KMS-11 (cell line): ENCODE data around the gene ADGRD1.

ENCODE experiments used
- H2AFZ ChIP-seq: fragments of 200-600 bp; sonication (generic); 2 replicates; pipeline ENCODE4 v1.6.1; 2016; ENCODE audit warnings: antibody characterized with exemption, mixed run types, low read depth
- H3K27ac ChIP-seq: fragments of 200-600 bp; sonication (generic); 2 replicates; pipeline ENCODE4 v1.6.1; 2016; ENCODE audit warnings: mild to moderate bottlenecking, mixed run types
- H3K27me3 ChIP-seq: fragments of 200-600 bp; sonication (generic); 2 replicates; pipeline ENCODE4 v1.6.1; 2017; ENCODE audit warnings: mild to moderate bottlenecking, low read depth, mixed run types, moderate library complexity; ENCODE audit not compliant: insufficient read depth
- H3K36me3 ChIP-seq: fragments of 200-600 bp; sonication (generic); 2 replicates; pipeline ENCODE4 v1.6.1; 2017; ENCODE audit warnings: mild to moderate bottlenecking, mixed run types; ENCODE audit not compliant: insufficient read depth
- H3K4me1 ChIP-seq: fragments of 200-600 bp; sonication (generic); 2 replicates; pipeline ENCODE4 v1.6.1; 2016; ENCODE audit warnings: mild to moderate bottlenecking, low read depth, mixed run types; ENCODE audit not compliant: poor library complexity, severe bottlenecking
- H3K4me2 ChIP-seq: fragments of 200-600 bp; sonication (generic); 2 replicates; pipeline ENCODE4 v1.7.0; 2016; ENCODE audit warnings: mild to moderate bottlenecking, mixed run types
- H3K4me3 ChIP-seq: fragments of 200-600 bp; sonication (generic); IDR thresholded peaks from 2 replicates; pipeline ENCODE4 v1.6.1; 2017; ENCODE audit warnings: low read depth, low read length, mixed read lengths; ENCODE audit not compliant: insufficient read depth
- H3K79me2 ChIP-seq: fragments of 200-600 bp; sonication (generic); 2 replicates; pipeline ENCODE4 v1.6.1; 2016; ENCODE audit warnings: low read depth, mixed run types; ENCODE audit not compliant: insufficient read depth
- H3K9ac ChIP-seq: fragments of 200-600 bp; sonication (generic); 2 replicates; pipeline ENCODE4 v1.6.1; 2016; ENCODE audit warnings: mild to moderate bottlenecking, mixed run types
- H4K20me1 ChIP-seq: fragments of 200-600 bp; sonication (generic); 2 replicates; pipeline ENCODE4 v1.6.1; 2016; ENCODE audit warnings: mild to moderate bottlenecking, mixed run types; ENCODE audit not compliant: insufficient read depth
- CTCF ChIP-seq: fragments of 200-600 bp; sonication (generic); conservative IDR thresholded peaks from 2 replicates; pipeline ENCODE4 v1.6.1; 2017; ENCODE audit warnings: low read depth, mild to moderate bottlenecking, antibody characterized with exemption, low read length, moderate library complexity, mixed read lengths

ADGRD1 gene

GRCh38 chr12:131020326-131021153, 66.8 kb downstream of the ADGRD1 start:
- no peak overlapping the region for H3K9ac ChIP-seq
- H3K4me2 ChIP-seq, result no peak overlapping the region
- H3K27ac ChIP-seq, result no peak overlapping the region
- no peak overlapping the region for H2AFZ ChIP-seq
- H3K4me1 ChIP-seq, result no peaks in the 10 kb centered on the region
- no peaks in the 10 kb centered on the region for H4K20me1 ChIP-seq
- H3K36me3 ChIP-seq, result no peaks in the 10 kb centered on the region
- no peak overlapping the region for H3K4me3 ChIP-seq
- no peaks in the 10 kb centered on the region for H3K27me3 ChIP-seq
- TF ChIP-seq CTCF, result no peak
- H3K79me2 ChIP-seq, result no peaks in the 10 kb centered on the region

GRCh38 chr12:131021154-131021541, 67.4 kb downstream of the ADGRD1 start:
- Histone ChIP-seq H3K4me1 (no peaks in the 10 kb centered on the region), H2AFZ (no peak overlapping the region), H4K20me1 (no peaks in the 10 kb centered on the region), H3K4me2 (no peak overlapping the region), H3K36me3 (no peaks in the 10 kb centered on the region), H3K27ac (no peak overlapping the region), H3K4me3 (no peak overlapping the region), H3K79me2 (no peaks in the 10 kb centered on the region), H3K9ac (no peak overlapping the region), H3K27me3 (no peaks in the 10 kb centered on the region)
- TF ChIP-seq CTCF, result no peak

- Histone ChIP-seq H3K4me3 (no peak overlapping the region), H3K9ac (no peak overlapping the region), H3K79me2 (no peaks in the 10 kb centered on the region), H4K20me1 (no peaks in the 10 kb centered on the region), H3K27me3 (no peaks in the 10 kb centered on the region), H3K4me2 (no peak overlapping the region), H2AFZ (no peak overlapping the region), H3K4me1 (no peaks in the 10 kb centered on the region), H3K36me3 (no peaks in the 10 kb centered on the region), H3K27ac (no peak overlapping the region)
- TF ChIP-seq CTCF, result no peak
Observed at GRCh38 chr12:131024026-131024425, 70.3 kb downstream of the ADGRD1 start.

GRCh38 chr12:131024721-131025120, 71.0 kb downstream of the ADGRD1 start:
- Histone ChIP-seq H2AFZ (no peak overlapping the region), H3K79me2 (no peaks in the 10 kb centered on the region), H3K4me2 (no peak overlapping the region), H3K4me3 (no peak overlapping the region), H3K9ac (no peak overlapping the region), H3K4me1 (no peaks in the 10 kb centered on the region), H4K20me1 (no peaks in the 10 kb centered on the region), H3K27me3 (no peaks in the 10 kb centered on the region), H3K27ac (no peak overlapping the region), H3K36me3 (no peaks in the 10 kb centered on the region)
- TF ChIP-seq CTCF, result no peak
